Measurements from ENCODE around the gene AGPAT2.

The AGPAT2 gene

DNA sequence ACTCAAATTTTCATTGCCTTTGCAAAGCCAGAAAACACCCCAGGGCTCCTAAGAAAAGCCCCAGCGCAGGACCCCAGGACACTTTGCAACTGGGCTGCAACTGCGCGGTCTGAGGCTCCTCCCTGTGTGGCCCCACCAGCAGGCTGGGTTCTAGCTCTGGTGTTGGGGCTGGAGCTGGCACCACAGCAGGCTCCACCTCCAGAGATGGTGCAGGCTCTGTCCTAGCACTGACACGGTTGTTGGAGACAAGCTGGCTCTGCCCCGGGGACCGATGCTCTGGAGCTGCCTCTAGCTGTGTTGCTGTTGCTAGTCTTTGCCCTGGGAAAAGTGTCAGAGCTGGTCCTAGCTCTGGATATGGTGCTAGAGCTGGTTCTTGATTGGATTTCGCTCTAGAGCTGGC lies 41.9 kb upstream of the AGPAT2 start:
- no peak for TF ChIP-seq ZFX (IDR thresholded peaks at IDR 0.05; ENCODE audit: borderline replicate concordance)
- peak overlapping the region; percentile 85 for H3K27ac ChIP-seq

GRCh38 chr9:136728548-136729123 lies 41.4 kb upstream of the AGPAT2 start:
- TF ChIP-seq ZFX (IDR thresholded peaks at IDR 0.05; ENCODE audit: borderline replicate concordance): no peak
- TF ChIP-seq, protein P1, sequence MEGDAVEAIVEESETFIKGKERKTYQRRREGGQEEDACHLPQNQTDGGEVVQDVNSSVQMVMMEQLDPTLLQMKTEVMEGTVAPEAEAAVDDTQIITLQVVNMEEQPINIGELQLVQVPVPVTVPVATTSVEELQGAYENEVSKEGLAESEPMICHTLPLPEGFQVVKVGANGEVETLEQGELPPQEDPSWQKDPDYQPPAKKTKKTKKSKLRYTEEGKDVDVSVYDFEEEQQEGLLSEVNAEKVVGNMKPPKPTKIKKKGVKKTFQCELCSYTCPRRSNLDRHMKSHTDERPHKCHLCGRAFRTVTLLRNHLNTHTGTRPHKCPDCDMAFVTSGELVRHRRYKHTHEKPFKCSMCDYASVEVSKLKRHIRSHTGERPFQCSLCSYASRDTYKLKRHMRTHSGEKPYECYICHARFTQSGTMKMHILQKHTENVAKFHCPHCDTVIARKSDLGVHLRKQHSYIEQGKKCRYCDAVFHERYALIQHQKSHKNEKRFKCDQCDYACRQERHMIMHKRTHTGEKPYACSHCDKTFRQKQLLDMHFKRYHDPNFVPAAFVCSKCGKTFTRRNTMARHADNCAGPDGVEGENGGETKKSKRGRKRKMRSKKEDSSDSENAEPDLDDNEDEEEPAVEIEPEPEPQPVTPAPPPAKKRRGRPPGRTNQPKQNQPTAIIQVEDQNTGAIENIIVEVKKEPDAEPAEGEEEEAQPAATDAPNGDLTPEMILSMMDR (IDR thresholded peaks at IDR 0.05): no peak
- peak overlapping the region; percentile 85 for H3K27ac ChIP-seq

- peak overlapping the region; percentile 85 for H3K27ac ChIP-seq
- no peak for TF ChIP-seq ZFX (IDR thresholded peaks at IDR 0.05; ENCODE audit: borderline replicate concordance)
- TF ChIP-seq, protein P1 (IDR thresholded peaks at IDR 0.05): peak; percentile 96
Observed at GRCh38 chr9:136728080-136728547, 40.9 kb upstream of the AGPAT2 start.

DNA sequence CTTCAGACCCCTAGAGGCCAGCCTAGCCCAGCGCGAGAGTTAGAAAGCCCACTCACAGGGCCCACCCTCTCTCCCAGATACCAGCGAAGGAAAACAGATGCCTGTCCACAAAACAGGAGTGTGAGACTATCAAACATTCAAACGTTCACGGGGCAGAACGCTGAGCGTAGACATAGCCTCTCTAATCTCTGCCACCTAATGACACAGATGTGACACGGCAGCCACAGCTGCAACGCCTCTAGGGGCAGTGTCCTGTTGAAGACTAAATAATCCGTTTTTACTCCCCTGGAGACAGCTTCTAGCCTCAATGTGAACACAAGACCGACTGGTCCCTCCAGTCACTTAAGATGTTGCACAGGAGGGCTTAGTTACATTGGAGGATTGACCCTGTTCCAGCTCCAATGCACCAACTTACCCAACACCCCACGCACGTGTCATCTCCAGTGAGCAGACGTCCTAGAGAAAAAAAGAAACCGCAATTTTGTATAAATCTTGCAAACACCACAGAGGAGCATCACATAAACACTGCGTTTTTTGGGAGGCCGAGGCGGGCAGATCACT lies 39.5 kb upstream of the AGPAT2 start:
- H3K27ac ChIP-seq: peak overlapping the region; percentile 85

GRCh38 chr9:136726118-136726517 lies 38.9 kb upstream of the AGPAT2 start:
- no peak for TF ChIP-seq ZFX (IDR thresholded peaks at IDR 0.05; ENCODE audit: borderline replicate concordance)
- TF ChIP-seq, protein P1 (IDR thresholded peaks at IDR 0.05): no peak
- H3K27ac ChIP-seq: peak overlapping the region; percentile 85

More for the DNA sequence above, 39.5 kb upstream of the AGPAT2 start:
- TF ChIP-seq ZFX (IDR thresholded peaks at IDR 0.05; ENCODE audit: borderline replicate concordance): no peak
- TF ChIP-seq, protein P1 (IDR thresholded peaks at IDR 0.05): peak; percentile 81

- peak overlapping the region; percentile 85 for H3K27ac ChIP-seq
- TF ChIP-seq ZFX (IDR thresholded peaks at IDR 0.05; ENCODE audit: borderline replicate concordance): no peak
- TF ChIP-seq, protein P1 (IDR thresholded peaks at IDR 0.05): no peak
Observed at GRCh38 chr9:136725612-136726011, 38.4 kb upstream of the AGPAT2 start.

- peak overlapping the region; percentile 85 for H3K27ac ChIP-seq
- TF ChIP-seq, protein P1 (IDR thresholded peaks at IDR 0.05): no peak
- no peak for TF ChIP-seq ZFX (IDR thresholded peaks at IDR 0.05; ENCODE audit: borderline replicate concordance)
Observed at GRCh38 chr9:136724772-136725171, 37.5 kb upstream of the AGPAT2 start.

Measured in 22Rv1 (cell line).